MCF 10A (cell line): ENCODE measurements around the gene LRRC17. TPM values are rescaled to one million over a fixed set of nuclear protein-coding genes. Genes with fewer than 3 reads are reported as not detected.

Experiments
- BruUV-seq: library from RNA; stranded (reverse); fragments of 400-500 nt; replicated peaks from 2 replicates; lab custom pipeline; 2021; lab: Mats Ljungman, UMichigan
- CTCF ChIA-PET: fragments of 300-600 bp; sonication (Branson Sonifier 250); formaldehyde crosslinking; extraction: SDS; loops from one replicate; lab custom pipeline; 2021; ENCODE audit warnings: antibody characterized with exemption, inconsistent platforms; lab: Yijun Ruan, JAX
- POLR2A ChIA-PET: fragments of 300-600, 350-650 bp; sonication (Branson Sonifier 250); formaldehyde crosslinking; extraction: SDS; loops from one replicate; lab custom pipeline; 2020; ENCODE audit warnings: antibody characterized with exemption, inconsistent platforms; lab: Yijun Ruan, JAX
- DNase-seq: peaks from one replicate; pipeline ENCODE4 v3.0.0-alpha.2; 2018; ENCODE audit not compliant: unreplicated experiment
- H3K27ac Mint-ChIP-seq: one replicate; pipeline ENCODE4 v1.8.0; 2022; ENCODE audit warnings: mild to moderate bottlenecking, low read depth, mixed read lengths; ENCODE audit not compliant: unreplicated experiment
- H3K27me3 Mint-ChIP-seq: one replicate; pipeline ENCODE4 v1.8.0; 2022; ENCODE audit warnings: mixed read lengths; ENCODE audit not compliant: insufficient read depth, unreplicated experiment
- H3K36me3 Mint-ChIP-seq: one replicate; pipeline ENCODE4 v1.8.0; 2022; ENCODE audit warnings: mild to moderate bottlenecking, moderate library complexity, mixed read lengths; ENCODE audit not compliant: insufficient read depth, unreplicated experiment
- H3K4me1 Mint-ChIP-seq: one replicate; pipeline ENCODE4 v1.8.0; 2022; ENCODE audit warnings: mixed read lengths; ENCODE audit not compliant: insufficient read depth, unreplicated experiment
- H3K4me3 Mint-ChIP-seq: one replicate; pipeline ENCODE4 v1.8.0; 2022; ENCODE audit warnings: mild to moderate bottlenecking, moderate library complexity, mixed read lengths; ENCODE audit not compliant: unreplicated experiment
- H3K9me3 Mint-ChIP-seq: one replicate; pipeline ENCODE4 v1.8.0; 2022; ENCODE audit warnings: mixed read lengths; ENCODE audit not compliant: unreplicated experiment
- CTCF ChIP-seq: fragments of 200-600 bp; IDR thresholded peaks from one replicate; pipeline ENCODE4 v1.8.0; 2022; ENCODE audit warnings: antibody characterized with exemption, mild to moderate bottlenecking; ENCODE audit not compliant: unreplicated experiment
- intact Hi-C: fragments of 100-400 bp; cut with micrococcal nuclease; formaldehyde crosslinking; loops from 2 replicates; pipeline ENCODE4 v1.14.1; 2022
- total RNA-seq: library from RNA; stranded (reverse); gene quantifications from 2 replicates; pipeline ENCODE4 v1.2.3, GENCODE V29; 2022

Gene LRRC17
- total RNA-seq, 1 experiment from 2014 or later, result 0.21 TPM

GRCh38 chr7:102888561-102889233, 24.1 kb upstream of the LRRC17 start:
- TF ChIP-seq CTCF, result no peak

GRCh38 chr7:102889851-102890250, 22.9 kb upstream of the LRRC17 start:
- H3K4me1 Mint-ChIP-seq, result peaks cover 30% of the 10 kb centered on the region
- no peaks in the 10 kb centered on the region for H3K27me3 Mint-ChIP-seq
- H3K36me3 Mint-ChIP-seq, result no peaks in the 10 kb centered on the region
- DNase-seq, result no peak
- ChIA-PET CTCF (interaction anchor here (1.0 to 1.2 kb wide), 2 partner anchors 9 to 95 kb away, joined by 3 to 7 read pairs; no protein-coding TSS in a partner anchor), POLR2A (no interaction called here)
- TF ChIP-seq CTCF, result no peak
- no peak overlapping the region for H3K4me3 Mint-ChIP-seq
- no peak overlapping the region for H3K27ac Mint-ChIP-seq
- H3K9me3 Mint-ChIP-seq, result no peaks in the 10 kb centered on the region
- no TSS peak for BruUV-seq
- intact Hi-C loops, result no loop called here

More at GRCh38 chr7:102888561-102889233, 24.1 kb upstream of the LRRC17 start:
- H3K36me3 Mint-ChIP-seq, result no peaks in the 10 kb centered on the region
- no peak overlapping the region for H3K4me3 Mint-ChIP-seq
- ChIA-PET POLR2A (no interaction called here), CTCF (no interaction called here)
- no peaks in the 10 kb centered on the region for H3K9me3 Mint-ChIP-seq
- no peak for DNase-seq
- H3K4me1 Mint-ChIP-seq, result peaks cover 25% of the 10 kb centered on the region
- BruUV-seq, result no TSS peak
- H3K27me3 Mint-ChIP-seq, result no peaks in the 10 kb centered on the region
- intact Hi-C loops, result no loop called here
- no peak overlapping the region for H3K27ac Mint-ChIP-seq

DNA sequence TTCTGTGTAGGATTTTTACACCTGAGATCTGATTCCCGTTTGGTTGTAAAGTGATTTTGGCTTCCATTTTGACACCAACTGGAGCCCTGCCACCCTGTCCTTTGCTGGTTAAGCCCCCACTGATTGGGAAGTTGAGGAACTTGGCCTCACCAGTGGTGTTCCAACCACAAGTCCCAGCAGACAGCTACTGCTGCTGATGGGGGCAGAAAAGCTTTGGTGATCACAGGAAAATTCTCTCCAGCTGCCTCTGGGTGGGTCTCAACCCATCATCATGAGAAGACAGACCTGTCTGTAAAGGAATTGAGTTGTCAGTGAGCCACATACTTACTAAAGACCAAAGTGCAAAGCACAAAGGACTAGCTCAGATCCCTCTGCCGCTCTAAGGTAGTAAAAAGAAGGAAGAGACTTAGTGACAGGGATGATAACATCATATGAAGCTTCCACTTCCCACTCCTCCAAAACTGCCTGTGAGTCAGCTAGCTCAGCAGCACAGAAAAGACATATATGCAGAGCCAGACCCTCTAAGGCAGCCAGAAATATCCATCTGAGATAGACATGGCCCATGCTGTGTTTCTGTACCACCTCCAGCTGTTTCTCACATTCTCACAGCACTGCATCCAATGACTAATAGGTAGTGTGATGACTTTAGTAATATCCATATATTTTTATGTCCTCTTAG, 22.4 kb upstream of the LRRC17 start:
- no peak for DNase-seq
- no TSS peak for BruUV-seq
- no peak overlapping the region for H3K4me3 Mint-ChIP-seq
- H3K27me3 Mint-ChIP-seq, result no peaks in the 10 kb centered on the region
- POLR2A ChIA-PET, result interaction anchor here (1.3 kb wide), 1 partner anchor 13 kb away, joined by 5 read pairs; no protein-coding TSS in a partner anchor
- no peak for TF ChIP-seq CTCF
- CTCF ChIA-PET, result interaction anchor here (1.0 to 1.2 kb wide), 2 partner anchors 10 to 95 kb away, joined by 3 to 7 read pairs; no protein-coding TSS in a partner anchor
- intact Hi-C loops, result no loop called here
- no peak overlapping the region for H3K27ac Mint-ChIP-seq
- H3K36me3 Mint-ChIP-seq, result no peaks in the 10 kb centered on the region
- H3K4me1 Mint-ChIP-seq, result peaks cover 30% of the 10 kb centered on the region
- no peaks in the 10 kb centered on the region for H3K9me3 Mint-ChIP-seq

- no peak overlapping the region for H3K27ac Mint-ChIP-seq
- H3K36me3 Mint-ChIP-seq, result no peaks in the 10 kb centered on the region
- H3K27me3 Mint-ChIP-seq, result no peaks in the 10 kb centered on the region
- ChIA-PET POLR2A (interaction anchor here (0.7 to 1.3 kb wide), 4 partner anchors 8 to 54 kb away, joined by 3 to 7 read pairs (median 4); no protein-coding TSS in a partner anchor), CTCF (no interaction called here)
- no peak for TF ChIP-seq CTCF
- H3K4me3 Mint-ChIP-seq, result no peak overlapping the region
- intact Hi-C loops, result no loop called here
- DNase-seq, result no peak
- no TSS peak for BruUV-seq
- H3K4me1 Mint-ChIP-seq, result peaks cover 30% of the 10 kb centered on the region
- H3K9me3 Mint-ChIP-seq, result no peaks in the 10 kb centered on the region
Measured at GRCh38 chr7:102890971-102891692, 21.7 kb upstream of the LRRC17 start.
